GM12873 (cell line): ENCODE data around the gene OTUD5.

Source experiments
- CTCF ChIP-seq: IDR thresholded peaks from 2 replicates; pipeline ENCODE4 v1.5.1; 2012; ENCODE audit warnings: low read depth, mild to moderate bottlenecking, moderate library complexity, low read length, control low read depth; ENCODE audit not compliant: insufficient read depth; ENCODE audit errors: missing control alignments

The OTUD5 gene

GRCh38 chrX:48965959-48966358 is 8.6 kb upstream of the OTUD5 start:
- TF ChIP-seq CTCF, result no peak

DNA sequence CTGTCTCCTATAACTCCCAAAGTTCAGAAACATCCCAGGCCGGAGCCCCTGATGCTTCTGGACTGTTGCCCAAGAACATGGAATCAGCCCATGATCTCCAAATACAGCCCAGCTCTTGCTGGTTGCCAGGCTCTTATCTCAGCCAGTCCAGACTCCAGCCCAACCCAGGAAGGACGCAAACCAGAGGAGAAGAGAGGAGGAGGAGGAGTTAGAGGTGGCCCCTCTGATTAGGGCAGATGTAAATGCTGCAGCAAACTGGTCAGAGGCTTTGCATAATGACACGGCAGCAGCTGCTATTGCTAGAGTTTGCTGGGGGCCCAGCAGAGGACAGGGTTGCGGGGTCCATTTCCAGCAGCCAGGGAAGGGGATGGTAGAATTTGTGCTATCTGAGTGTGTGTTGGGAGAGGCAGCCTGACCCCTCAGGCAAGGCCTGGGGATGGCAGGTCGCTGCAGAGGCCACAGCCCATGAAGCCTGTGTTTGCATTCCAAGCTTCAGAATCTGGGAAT is 4.2 kb upstream of the OTUD5 start:
- TF ChIP-seq CTCF, result no peak

- TF ChIP-seq CTCF, result no peak
Measured at GRCh38 chrX:48960291-48960690, 2.9 kb upstream of the OTUD5 start.

DNA sequence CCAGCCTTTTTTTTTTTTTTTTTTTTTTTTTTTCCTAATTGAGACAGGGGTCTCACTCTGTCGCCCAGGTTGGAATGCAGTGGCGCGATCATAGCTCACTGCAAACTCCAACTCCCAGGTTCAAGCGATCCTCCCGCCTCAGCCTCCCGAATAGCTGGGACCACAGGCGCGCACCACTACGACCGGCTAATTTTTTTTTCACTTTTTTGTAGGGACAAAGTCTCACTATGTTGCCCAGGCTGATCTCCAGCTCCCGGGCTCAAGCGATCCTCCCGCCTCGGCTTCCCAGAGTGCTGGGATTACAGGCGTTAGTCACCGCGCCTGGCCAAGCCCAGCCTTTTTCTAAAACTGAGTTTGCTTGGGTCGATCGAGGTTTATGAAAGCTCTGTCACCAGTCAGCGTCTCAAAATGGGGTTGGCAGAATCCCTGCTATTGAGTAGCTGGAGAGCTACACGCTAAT is 1.3 kb upstream of the OTUD5 start:
- no peak for TF ChIP-seq CTCF

GRCh38 chrX:48957827-48958634 is 624 bp upstream of the OTUD5 start:
- no peak for TF ChIP-seq CTCF

DNA sequence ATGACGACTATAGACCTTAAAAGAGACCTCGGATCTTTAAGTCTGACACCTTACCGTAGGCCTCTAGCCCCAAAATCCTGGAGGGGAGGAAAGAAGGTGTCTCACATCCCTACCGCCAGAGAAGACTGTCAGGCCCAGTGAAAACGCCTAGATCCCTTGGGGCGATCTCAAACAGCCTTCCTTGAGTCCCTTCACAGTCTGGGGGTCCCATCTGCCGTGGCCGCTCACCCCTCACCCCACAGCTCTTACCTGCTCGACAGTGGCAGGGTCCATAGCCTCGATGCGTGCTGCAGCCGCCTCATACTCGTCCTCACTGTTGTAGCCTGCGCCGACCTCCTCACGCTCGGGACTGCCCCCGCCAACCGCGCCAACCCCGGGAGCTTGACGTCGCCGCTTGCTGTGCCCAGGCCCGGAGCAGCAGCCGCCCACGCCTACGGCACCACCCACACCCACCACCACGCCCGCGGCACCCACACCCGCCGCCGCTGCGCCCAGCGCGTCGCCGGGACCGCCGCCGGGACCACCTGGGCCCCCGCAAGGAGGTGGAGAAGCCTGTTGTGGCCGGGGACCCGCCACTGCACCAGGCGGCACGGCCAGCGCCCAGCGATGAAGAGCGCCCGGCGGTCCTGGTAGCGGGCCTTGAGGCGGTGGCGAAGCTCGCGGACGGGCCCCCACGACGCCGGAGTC is 536 bp downstream of the OTUD5 start:
- no peak for TF ChIP-seq CTCF

DNA sequence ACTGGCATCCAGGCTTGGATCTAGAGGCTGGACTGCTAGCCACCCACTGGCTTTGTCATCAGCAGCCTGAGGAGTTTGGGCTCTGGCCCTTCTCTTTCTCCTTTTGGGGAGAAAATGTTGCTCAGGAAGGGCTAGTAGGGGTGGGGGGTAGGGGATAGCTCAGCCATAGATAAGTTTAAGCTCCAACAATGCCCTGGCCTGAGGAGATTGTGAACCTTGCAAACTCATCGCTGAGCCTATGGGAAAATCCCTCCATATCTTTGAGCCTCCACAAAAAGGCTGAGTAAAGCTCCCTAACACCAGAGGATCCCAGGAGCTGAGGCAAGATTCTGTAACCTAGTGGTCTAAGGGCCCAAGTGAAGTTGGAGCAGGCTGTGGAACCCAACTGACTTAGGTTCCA is 8.8 kb downstream of the OTUD5 start:
- TF ChIP-seq CTCF, result no peak
